ENCODE results near the gene CCND3. TPM values are rescaled to one million over a fixed set of nuclear protein-coding genes. Genes with fewer than 3 reads are reported as not detected.

Gene CCND3
- total and polyA plus RNA-seq, 2 of the 8 experiments (the other 6 are each of a cell fraction or from before 2014, with no cell fraction given) = 30.6 to 32.9 TPM

DNA sequence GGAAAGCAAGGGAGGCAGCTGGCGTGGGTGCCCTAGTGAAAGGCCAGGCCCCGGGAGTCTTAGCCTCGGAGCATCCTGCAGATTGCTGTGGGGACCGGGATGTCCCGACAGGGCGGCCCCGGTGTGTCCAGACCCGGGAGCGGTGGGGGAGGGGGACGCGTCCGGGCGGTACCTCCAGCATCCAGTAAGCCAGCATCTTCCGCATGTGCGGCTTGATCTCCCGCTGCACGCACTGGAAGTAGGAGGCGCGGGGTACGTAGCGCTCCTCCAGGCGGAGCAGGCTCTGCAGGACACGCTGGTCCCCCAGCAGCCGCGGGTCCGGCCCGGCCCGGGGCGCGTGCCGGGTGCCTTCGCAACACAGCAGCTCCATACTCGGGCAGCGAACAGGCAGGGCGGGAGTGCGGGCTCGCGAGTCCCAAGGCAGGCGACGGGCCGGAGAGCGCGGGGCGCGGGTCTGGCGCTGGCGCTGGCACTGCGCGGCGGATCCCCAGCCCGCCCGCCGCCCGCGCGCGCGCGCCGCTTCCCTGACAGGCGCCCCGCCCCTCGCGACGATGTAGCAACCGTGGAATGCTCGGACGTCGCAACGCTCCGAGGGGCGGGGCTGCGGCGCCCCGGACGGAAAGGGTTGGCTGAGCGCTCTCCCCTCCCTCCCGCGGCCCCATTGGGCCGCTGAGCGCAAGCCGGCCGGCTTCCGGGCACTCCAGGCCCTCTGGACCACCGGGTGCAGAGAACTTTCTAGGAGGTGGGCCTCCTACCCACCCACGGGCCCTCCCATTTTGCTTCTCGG, at the start of gene CCND3 (continued):
- TF ChIP-seq MAFK (IDR thresholded peaks at IDR 0.05; ENCODE audit: low read depth, low read length) (no peak), E2F6 (IDR thresholded peaks at IDR 0.05) (peak; percentile 79), HDAC2 (IDR thresholded peaks at IDR 0.05; ENCODE audit: borderline replicate concordance in 1 of 2, low read depth in 2 of 2, low read length in 2 of 2) (no peak; a peak in 1 of 4 replicates), CEBPB (IDR thresholded peaks at IDR 0.05; ENCODE audit: low read depth, low read length) (peak; percentile 1; the same call in 1 of the 2 replicates), POLR2AphosphoS5 (IDR thresholded peaks at IDR 0.05; ENCODE audit: low read depth, low read length) (no peak), SIX5 (IDR thresholded peaks at IDR 0.05; ENCODE audit: low read depth, low read length) (no peak), RXRA (IDR thresholded peaks at IDR 0.05; ENCODE audit: insufficient read depth, low read depth, low read length) (no peak), RAD21 (IDR thresholded peaks at IDR 0.05 in 1 of 2, conservative IDR thresholded peaks at IDR 0.05 in 1 of 2; ENCODE audit: low read depth in 2 of 2, low read length in 2 of 2) (0 out of 4 replicates have a peak, but pooled peaks of 1 of the 2 experiments have one; percentile 6), POLR2A (IDR thresholded peaks at IDR 0.05; ENCODE audit: control extremely low read depth in 1 of 2, low read depth in 2 of 2, low read length in 2 of 2) (no peak), BACH1 (IDR thresholded peaks at IDR 0.05; ENCODE audit: low read length) (no peak), NANOG (IDR thresholded peaks at IDR 0.05; ENCODE audit: insufficient read depth, low read depth, low read length, poor library complexity, severe bottlenecking) (no peak), ASH2L (IDR thresholded peaks at IDR 0.05; ENCODE audit: low read length) (no peak), KDM5A (IDR thresholded peaks at IDR 0.05; ENCODE audit: low read length) (no peak), CTBP2 (IDR thresholded peaks at IDR 0.05; ENCODE audit: borderline replicate concordance, insufficient read depth, insufficient read length, low read length) (no peak), ATF3 (IDR thresholded peaks at IDR 0.05; ENCODE audit: insufficient read depth, low read depth, low read length) (no peak), CREB1 (IDR thresholded peaks at IDR 0.05) (no peak), USF2 (IDR thresholded peaks at IDR 0.05; ENCODE audit: low read length) (no peak), NRF1 (IDR thresholded peaks at IDR 0.05; ENCODE audit: low read depth, low read length) (no peak), CBX5 (IDR thresholded peaks at IDR 0.05; ENCODE audit: low read depth, low read length) (no peak), RNF2 (IDR thresholded peaks at IDR 0.05; ENCODE audit: borderline replicate concordance, low read depth, low read length, missing control alignments, poor library complexity, severe bottlenecking) (no peak), CBX8 (IDR thresholded peaks at IDR 0.05; ENCODE audit: borderline replicate concordance, low read depth, low read length) (no peak)

Data from H1 (cell line).